Activated CD8-positive, alpha-beta T cell treated with anti-CD3 and anti-CD28 coated beads for 36 hours (primary cell): ENCODE results near the gene TRMT61B. TPM values are rescaled to one million over a fixed set of nuclear protein-coding genes. Genes with fewer than 3 reads are reported as not detected.

Source experiments
- ATAC-seq: fragments of 200-7000 bp; cut with Tn5 transposase; one replicate; pipeline ENCODE4 v1.10.0; 2021; ENCODE audit warnings: mild to moderate bottlenecking, moderate library complexity
- CTCF ChIA-PET: fragments of 350-600 bp; sonication (Branson Sonifier 250); formaldehyde crosslinking; loops from one replicate; lab custom pipeline; 2021; ENCODE audit warnings: antibody characterized with exemption; lab: Charles Lee
- POLR2A ChIA-PET: fragments of 350-600 bp; sonication (Branson Sonifier 250); formaldehyde crosslinking; loops from one replicate; lab custom pipeline; 2021; ENCODE audit warnings: antibody characterized with exemption; lab: Charles Lee
- DNase-seq: peaks from one replicate; pipeline ENCODE4 v3.0.0-alpha.2; 2020
- H3K27ac Mint-ChIP-seq: one replicate; pipeline ENCODE4 v1.8.0; 2021; ENCODE audit warnings: mild to moderate bottlenecking, mixed read lengths
- H3K27me3 Mint-ChIP-seq: one replicate; pipeline ENCODE4 v1.8.0; 2021; ENCODE audit warnings: mixed read lengths
- H3K36me3 Mint-ChIP-seq: one replicate; pipeline ENCODE4 v1.8.0; 2021; ENCODE audit warnings: low read depth, mixed read lengths
- H3K4me1 Mint-ChIP-seq: one replicate; pipeline ENCODE4 v1.8.0; 2021; ENCODE audit warnings: low read depth, mixed read lengths
- H3K4me3 Mint-ChIP-seq: one replicate; pipeline ENCODE4 v1.8.0; 2021; ENCODE audit warnings: mild to moderate bottlenecking, moderate library complexity, mixed read lengths
- H3K9me3 Mint-ChIP-seq: one replicate; pipeline ENCODE4 v1.8.0; 2021; ENCODE audit warnings: mixed read lengths
- intact Hi-C: fragments of 100-400 bp; cut with micrococcal nuclease; formaldehyde crosslinking; loops from one replicate; pipeline ENCODE4 v1.10.0; 2022
- total RNA-seq, 2 experiments: library from RNA; stranded (reverse); gene quantifications; one replicate each; pipeline ENCODE4 v1.2.3, GENCODE V29; 2021
- TF ChIP-seq, protein P1 (sequence below): fragments of 200-600 bp; IDR thresholded peaks from one replicate; pipeline ENCODE4 v1.8.0; 2022; ENCODE audit warnings: antibody characterized with exemption, mild to moderate bottlenecking

The TRMT61B gene
- total RNA-seq, 2 experiments from 2014 or later: 14.5 to 19.3 TPM

DNA sequence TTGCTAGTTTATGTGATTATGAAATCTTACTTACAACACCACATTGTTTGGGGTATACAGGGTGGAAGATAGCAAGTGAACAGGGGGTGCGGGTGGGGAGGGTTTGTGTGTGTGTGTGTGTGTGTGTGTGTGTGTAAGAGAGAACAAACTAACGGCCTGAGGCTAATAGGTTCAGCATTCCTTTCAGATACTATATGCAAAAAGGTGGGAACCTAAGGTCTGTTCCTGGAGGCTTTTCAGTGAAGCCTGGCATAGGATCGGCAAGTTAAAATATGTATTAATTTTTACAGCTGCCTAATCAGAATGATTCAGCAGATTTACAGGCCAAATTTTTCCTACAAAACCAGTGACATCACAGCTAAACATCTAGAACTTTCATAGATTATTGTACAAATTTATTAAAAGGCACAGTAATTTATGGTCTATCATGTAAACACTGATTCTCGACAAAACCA, 67.1 kb downstream of the TRMT61B start:
- ATAC-seq (no peak), DNase-seq (no peak)
- intact Hi-C loops: no loop called here
- CTCF ChIA-PET: interaction anchor here (1.1 kb wide), 1 partner anchor 8 kb away, joined by 3 read pairs; no protein-coding TSS in a partner anchor
- TF ChIP-seq, protein P1, sequence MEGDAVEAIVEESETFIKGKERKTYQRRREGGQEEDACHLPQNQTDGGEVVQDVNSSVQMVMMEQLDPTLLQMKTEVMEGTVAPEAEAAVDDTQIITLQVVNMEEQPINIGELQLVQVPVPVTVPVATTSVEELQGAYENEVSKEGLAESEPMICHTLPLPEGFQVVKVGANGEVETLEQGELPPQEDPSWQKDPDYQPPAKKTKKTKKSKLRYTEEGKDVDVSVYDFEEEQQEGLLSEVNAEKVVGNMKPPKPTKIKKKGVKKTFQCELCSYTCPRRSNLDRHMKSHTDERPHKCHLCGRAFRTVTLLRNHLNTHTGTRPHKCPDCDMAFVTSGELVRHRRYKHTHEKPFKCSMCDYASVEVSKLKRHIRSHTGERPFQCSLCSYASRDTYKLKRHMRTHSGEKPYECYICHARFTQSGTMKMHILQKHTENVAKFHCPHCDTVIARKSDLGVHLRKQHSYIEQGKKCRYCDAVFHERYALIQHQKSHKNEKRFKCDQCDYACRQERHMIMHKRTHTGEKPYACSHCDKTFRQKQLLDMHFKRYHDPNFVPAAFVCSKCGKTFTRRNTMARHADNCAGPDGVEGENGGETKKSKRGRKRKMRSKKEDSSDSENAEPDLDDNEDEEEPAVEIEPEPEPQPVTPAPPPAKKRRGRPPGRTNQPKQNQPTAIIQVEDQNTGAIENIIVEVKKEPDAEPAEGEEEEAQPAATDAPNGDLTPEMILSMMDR: no peak
- POLR2A ChIA-PET: no interaction called here
- no peaks in the 10 kb centered on the region for H3K27me3 Mint-ChIP-seq
- peak overlapping the region; percentile 46 for H3K27ac Mint-ChIP-seq
- peaks cover 40% of the 10 kb centered on the region for H3K36me3 Mint-ChIP-seq
- H3K4me1 Mint-ChIP-seq: peaks cover 2% of the 10 kb centered on the region
- no peak overlapping the region for H3K4me3 Mint-ChIP-seq
- no peaks in the 10 kb centered on the region for H3K9me3 Mint-ChIP-seq

DNA sequence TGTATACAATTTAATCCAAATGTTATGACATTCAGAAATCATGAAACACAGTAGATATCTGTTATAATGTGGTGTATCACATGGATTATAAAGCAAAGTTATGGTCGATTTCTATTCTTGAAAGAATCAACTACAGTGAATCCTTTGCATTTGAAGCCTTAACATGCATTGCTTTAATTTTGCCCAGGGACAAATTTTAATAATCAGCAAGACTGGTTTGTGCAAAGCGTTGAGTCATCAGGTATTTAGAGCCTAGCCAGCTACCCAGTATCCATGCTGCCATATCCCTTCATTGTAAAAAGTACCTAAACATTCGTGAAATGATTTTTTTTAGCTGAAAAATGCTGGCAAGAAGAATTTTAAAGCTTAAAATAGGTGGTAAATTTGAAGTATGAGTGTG, 68.4 kb downstream of the TRMT61B start:
- Mint-ChIP-seq H3K27me3 (no peaks in the 10 kb centered on the region), H3K4me3 (no peak overlapping the region), H3K9me3 (no peaks in the 10 kb centered on the region), H3K27ac (no peak overlapping the region), H3K4me1 (peaks cover 13% of the 10 kb centered on the region), H3K36me3 (peaks cover 51% of the 10 kb centered on the region)
- POLR2A ChIA-PET: interaction anchor here (0.8 to 1.8 kb wide), 2 partner anchors 10 to 207 kb away, joined by 3 to 5 read pairs; no protein-coding TSS in a partner anchor
- intact Hi-C loops: no loop called here
- ATAC-seq: no peak
- TF ChIP-seq, protein P1: no peak
- DNase-seq: no peak
- CTCF ChIA-PET: interaction anchor here (0.8 to 1.4 kb wide), 4 partner anchors 10 to 207 kb away, joined by 3 to 7 read pairs (median 4); no protein-coding TSS in a partner anchor

Other genes starting within 250 kb of the TRMT61B start
- 100 to 1,000 TPM; 206 to 216 TPM for gene PPP1CB, start 118.5 kb downstream of the TRMT61B start, total RNA-seq
- 1 to 10 TPM; 1.3 to 1.4 TPM for gene SPDYA, start 59.5 kb downstream of the TRMT61B start, total RNA-seq
- 100 to 1,000 TPM; 121 to 129 TPM for gene WDR43, start 24.4 kb upstream of the TRMT61B start, total RNA-seq
- 1 to 10 TPM; 2.3 to 2.7 TPM for gene TOGARAM2, start 111.0 kb upstream of the TRMT61B start, total RNA-seq
- not detected for gene PCARE, start 204.2 kb upstream of the TRMT61B start, total RNA-seq
- 10 to 100 TPM; 25.3 to 28.3 TPM for gene CLIP4, start 245.1 kb upstream of the TRMT61B start, total RNA-seq